Smooth muscle cell (in vitro differentiated cells): ENCODE data around the gene PDLIM5. TPM values are rescaled to one million over a fixed set of nuclear protein-coding genes. Genes with fewer than 3 reads are reported as not detected.
"Not testable (repeated sequence)": the region's sequence is repeated elsewhere in the genome, so short reads cannot be mapped to it uniquely, and the experiment has no call there.

ENCODE experiments used
- DNase-seq: peaks from one replicate; lab custom pipeline; 2025; ENCODE audit not compliant: unreplicated experiment; lab: John Stamatoyannopoulos, UW
- H2AFZ ChIP-seq: fragments of 200-600 bp; sonication (generic); 2 replicates; pipeline ENCODE4 v1.6.0; 2016; ENCODE audit warnings: antibody characterized with exemption, low read depth, mild to moderate bottlenecking
- H3F3A ChIP-seq: fragments of 200-600 bp; sonication (generic); 2 replicates; pipeline ENCODE4 v1.6.0; 2017; ENCODE audit warnings: antibody characterized with exemption, low read depth
- H3K27ac ChIP-seq: fragments of 200-600 bp; sonication (generic); 2 replicates; pipeline ENCODE4 v1.5.1; 2016; ENCODE audit warnings: low read depth, mild to moderate bottlenecking
- H3K27me3 ChIP-seq: fragments of 200-600 bp; sonication (generic); 2 replicates; pipeline ENCODE4 v1.6.1; 2016; ENCODE audit warnings: low read depth, mild to moderate bottlenecking
- H3K36me3 ChIP-seq: fragments of 200-600 bp; sonication (generic); 2 replicates; pipeline ENCODE4 v1.5.1; 2016; ENCODE audit warnings: low read depth
- H3K4me1 ChIP-seq: fragments of 200-600 bp; sonication (generic); 2 replicates; pipeline ENCODE4 v1.5.1; 2016; ENCODE audit warnings: low read depth
- H3K4me2 ChIP-seq: fragments of 200-600 bp; sonication (generic); 2 replicates; pipeline ENCODE4 v1.6.0; 2016; ENCODE audit warnings: mild to moderate bottlenecking
- H3K4me3 ChIP-seq: fragments of 200-600 bp; sonication (generic); 2 replicates; pipeline ENCODE4 v1.5.1; 2016; ENCODE audit warnings: mild to moderate bottlenecking
- H3K79me2 ChIP-seq: fragments of 200-600 bp; sonication (generic); 2 replicates; pipeline ENCODE4 v1.6.0; 2016; ENCODE audit warnings: low read depth, mild to moderate bottlenecking
- H3K9ac ChIP-seq: fragments of 200-600 bp; sonication (generic); 2 replicates; pipeline ENCODE4 v1.6.0; 2016; ENCODE audit warnings: low read depth
- H3K9me3 ChIP-seq: fragments of 200-600 bp; sonication (generic); replicated peaks from 2 replicates; pipeline ENCODE4 v1.5.1; 2016; ENCODE audit warnings: low read depth
- H4K20me1 ChIP-seq: fragments of 200-600 bp; sonication (generic); 2 replicates; pipeline ENCODE4 v1.6.0; 2016; ENCODE audit warnings: low read depth
- CTCF ChIP-seq: fragments of 200-600 bp; sonication (generic); IDR thresholded peaks from 2 replicates; pipeline ENCODE4 v1.5.1; 2017; ENCODE audit warnings: borderline replicate concordance, mild to moderate bottlenecking, antibody characterized with exemption; ENCODE audit not compliant: insufficient read depth, poor library complexity, severe bottlenecking
- WGBS: methylation state at CpG from one replicate; pipeline ENCODE4 v1.1.7; 2016; ENCODE audit warnings: low lambda C conversion rate; 5-methylcytosine and 5-hydroxymethylcytosine counted together
- polyA plus RNA-seq: library from polyadenylated mRNA; unstranded; fragments of >200 nt; fragmentation: Nextera tagmentation; extraction: Ambion mirVana; gene quantifications from 2 replicates; pipeline ENCODE4 v1.2.1, GENCODE V29; 2016
- total RNA-seq: library from RNA; depleted of rRNA; stranded (reverse); fragments of >200 nt; gene quantifications from 2 replicates; pipeline ENCODE4 v1.2.3, GENCODE V29; 2014

The PDLIM5 gene
- total and polyA plus RNA-seq, 2 experiments from 2014 or later, result 129 to 150 TPM

- H4K20me1 ChIP-seq, result peaks cover 73% of the 10 kb centered on the region
- H3K36me3 ChIP-seq, result no peaks in the 10 kb centered on the region
- H3K79me2 ChIP-seq, result peaks cover 100% of the 10 kb centered on the region
- no peak for TF ChIP-seq CTCF
- no peak for DNase-seq
- H3K4me2 ChIP-seq, result no peak overlapping the region
- H3K4me3 ChIP-seq, result no peak overlapping the region
- H2AFZ ChIP-seq, result no peak overlapping the region
- 97% methylated on average over 4 of the region's 4 CpGs for WGBS
- H3K27me3 ChIP-seq, result no peaks in the 10 kb centered on the region
- H3K9ac ChIP-seq, result no peak overlapping the region
- H3K4me1 ChIP-seq, result no peaks in the 10 kb centered on the region
- H3K9me3 ChIP-seq, result no peaks in the 10 kb centered on the region
- peaks cover 5% of the 10 kb centered on the region for H3F3A ChIP-seq
- H3K27ac ChIP-seq, result no peak overlapping the region
Observed at GRCh38 chr4:94470132-94470531, 18.4 kb downstream of the PDLIM5 start.

DNA sequence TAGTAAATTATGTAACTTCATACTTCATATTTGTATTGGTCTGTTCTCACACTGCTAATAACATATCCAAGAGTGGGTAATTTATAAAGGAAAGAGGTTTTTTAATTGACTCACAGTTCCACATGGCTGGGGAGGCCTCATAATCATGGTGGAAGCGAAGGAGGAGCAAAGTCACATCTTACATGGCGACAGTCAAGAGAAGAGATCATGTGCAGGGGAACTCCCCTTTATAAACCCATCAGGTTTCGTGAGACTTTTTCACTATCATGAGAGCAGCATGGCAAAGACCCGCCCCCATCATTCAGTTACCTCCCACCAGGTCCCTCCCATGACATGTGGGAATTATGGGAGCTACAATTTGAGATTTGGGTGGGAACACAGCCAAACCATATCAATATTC lies 19.0 kb downstream of the PDLIM5 start:
- not testable (repeated sequence) for H3F3A ChIP-seq, DNase-seq, H3K9me3 ChIP-seq, H3K4me3 ChIP-seq, H3K27ac ChIP-seq, H2AFZ ChIP-seq, H3K4me2 ChIP-seq, H3K36me3 ChIP-seq, H3K27me3 ChIP-seq, H3K9ac ChIP-seq, H3K4me1 ChIP-seq
- Histone ChIP-seq H3K79me2 (peaks cover 100% of the 10 kb centered on the region), H4K20me1 (peaks cover 73% of the 10 kb centered on the region)
- WGBS, result 99% methylated on average over 4 of the region's 4 CpGs

GRCh38 chr4:94472056-94472826 lies 20.5 kb downstream of the PDLIM5 start:
- H4K20me1 ChIP-seq, result peaks cover 71% of the 10 kb centered on the region

DNA sequence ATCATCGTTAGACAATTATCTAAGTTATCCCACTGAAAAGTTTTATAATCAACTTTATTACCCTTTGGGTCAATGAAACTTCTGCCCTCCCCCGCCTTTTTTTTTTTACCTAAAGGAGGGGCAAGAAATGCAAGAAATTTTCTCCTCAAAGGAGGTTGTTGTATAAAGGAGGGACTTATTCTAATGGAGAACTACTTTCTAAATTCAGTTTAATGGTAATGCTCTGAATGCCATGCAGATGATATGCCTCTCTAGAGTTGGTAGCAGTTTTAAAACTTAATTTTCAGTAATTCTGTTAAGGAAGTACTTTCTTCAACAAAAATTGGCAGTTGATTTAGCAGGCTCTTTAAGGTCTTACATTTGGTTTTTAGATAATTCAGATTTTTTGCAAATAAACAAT lies 23.3 kb downstream of the PDLIM5 start:
- H3K4me1 ChIP-seq, result no peaks in the 10 kb centered on the region
- no peak for TF ChIP-seq CTCF
- no peak for DNase-seq
- peaks cover 5% of the 10 kb centered on the region for H3F3A ChIP-seq
- H2AFZ ChIP-seq, result no peak overlapping the region
- H3K27me3 ChIP-seq, result no peaks in the 10 kb centered on the region
- no peaks in the 10 kb centered on the region for H3K9me3 ChIP-seq
- H3K36me3 ChIP-seq, result no peaks in the 10 kb centered on the region
- no peak overlapping the region for H3K9ac ChIP-seq
- 85% methylated on average over 2 of the region's 2 CpGs for WGBS
- no peak overlapping the region for H3K4me3 ChIP-seq
- H3K4me2 ChIP-seq, result no peak overlapping the region
- H3K27ac ChIP-seq, result no peak overlapping the region
- H4K20me1 ChIP-seq, result peaks cover 79% of the 10 kb centered on the region
- H3K79me2 ChIP-seq, result peaks cover 100% of the 10 kb centered on the region

More at GRCh38 chr4:94472056-94472826, 20.5 kb downstream of the PDLIM5 start:
- Histone ChIP-seq H3K9me3 (no peaks in the 10 kb centered on the region), H3K4me3 (no peak overlapping the region), H3K9ac (no peak overlapping the region), H3K79me2 (peaks cover 100% of the 10 kb centered on the region), H3K27me3 (no peaks in the 10 kb centered on the region), H3K36me3 (no peaks in the 10 kb centered on the region), H2AFZ (no peak overlapping the region), H3K4me1 (no peaks in the 10 kb centered on the region), H3K4me2 (no peak overlapping the region), H3K27ac (no peak overlapping the region), H3F3A (peaks cover 5% of the 10 kb centered on the region)
- 93% methylated on average over 5 of the region's 5 CpGs for WGBS
- TF ChIP-seq CTCF, result no peak
- no peak for DNase-seq
